Measurements from ENCODE around the gene EEFSEC. TPM values are rescaled to one million over a fixed set of nuclear protein-coding genes. Genes with fewer than 3 reads are reported as not detected.

Gene EEFSEC
- total and polyA plus RNA-seq, 10 donors, result 8.5 to 19.2 (median 14.2) TPM

- Histone ChIP-seq H3K27ac (no peak overlapping the region), H3K27me3 (replicated peaks in 1 of 7) (no peaks in the 10 kb centered on the region), H3K36me3 (peaks cover 0 to 8% (median 0%) of the 10 kb centered on the region in 6 donors), H3K4me1 (no peaks in the 10 kb centered on the region), H3K4me3 (no peak overlapping the region), H3K9me3 (no peaks in the 10 kb centered on the region)
- TF ChIP-seq CTCF (IDR thresholded peaks at IDR 0.05 in 8 of 11, conservative IDR thresholded peaks at IDR 0.05 in 3 of 11) (no peak), POLR2A (IDR thresholded peaks at IDR 0.05) (no peak)
- 93 to 98% (median 97%) methylated on average over 3 of the region's 3 CpGs for WGBS, 5 donors
- DNase-seq, result no peak
- intact Hi-C loops (cut with DNase I; ENCODE audit: low total_unique reads), result no loop called here
These were observed 49.9 kb downstream of the EEFSEC start for GRCh38 chr3:128203169-128203568.

- H3K36me3 ChIP-seq, result peaks cover 0 to 5% (median 0%) of the 10 kb centered on the region in 6 donors
- H3K4me3 ChIP-seq, result no peak overlapping the region
- H3K9me3 ChIP-seq, result no peaks in the 10 kb centered on the region
- intact Hi-C loops (cut with DNase I; ENCODE audit: low total_unique reads), result no loop called here
- 74 to 92% (median 83%) methylated on average over 3 of the region's 3 CpGs for WGBS, 5 donors
- no peaks in the 10 kb centered on the region for H3K27me3 ChIP-seq (replicated peaks in 1 of 7)
- peaks cover 0 to 6% (median 5%) of the 10 kb centered on the region in 6 donors for H3K4me1 ChIP-seq
- TF ChIP-seq POLR2A (IDR thresholded peaks at IDR 0.05), result no peak
- no peak for TF ChIP-seq POLR2AphosphoS5 (IDR thresholded peaks at IDR 0.05)
- no peak for TF ChIP-seq CTCF (IDR thresholded peaks at IDR 0.05 in 8 of 11, conservative IDR thresholded peaks at IDR 0.05 in 3 of 11)
- DNase-seq, result no peak
- peak overlapping the region in 1 of 8 donors; percentile 32 for H3K27ac ChIP-seq
These were observed 52.4 kb downstream of the EEFSEC start for GRCh38 chr3:128205558-128206145.

GRCh38 chr3:128207951-128208350 is 54.7 kb downstream of the EEFSEC start:
- WGBS, 5 donors, result 64 to 79% (median 77%) methylated on average over 7 of the region's 7 CpGs
- no peaks in the 10 kb centered on the region for H3K27me3 ChIP-seq (replicated peaks in 1 of 7)
- H3K9me3 ChIP-seq, result no peaks in the 10 kb centered on the region
- peak overlapping the region in 1 of 8 donors; percentile 27 for H3K27ac ChIP-seq
- no peak overlapping the region for H3K4me3 ChIP-seq
- TF ChIP-seq POLR2AphosphoS5 (IDR thresholded peaks at IDR 0.05) (no peak), CTCF (IDR thresholded peaks at IDR 0.05 in 8 of 11, conservative IDR thresholded peaks at IDR 0.05 in 3 of 11) (no peak), POLR2A (IDR thresholded peaks at IDR 0.05) (no peak)
- H3K36me3 ChIP-seq, result no peaks in the 10 kb centered on the region
- intact Hi-C loops (cut with DNase I; ENCODE audit: low total_unique reads), result no loop called here
- peaks cover 0 to 10% (median 7%) of the 10 kb centered on the region in 6 donors for H3K4me1 ChIP-seq
- DNase-seq, result no peak

GRCh38 chr3:128210711-128211110 is 57.4 kb downstream of the EEFSEC start:
- WGBS, 5 donors, result 72 to 82% (median 75%) methylated on average over 3 of the region's 3 CpGs
- intact Hi-C loops (cut with DNase I; ENCODE audit: low total_unique reads), result no loop called here
- TF ChIP-seq POLR2A (IDR thresholded peaks at IDR 0.05) (no peak), CTCF (IDR thresholded peaks at IDR 0.05 in 8 of 11, conservative IDR thresholded peaks at IDR 0.05 in 3 of 11) (no peak), POLR2AphosphoS5 (IDR thresholded peaks at IDR 0.05) (no peak)
- DNase-seq, result no peak
- Histone ChIP-seq H3K4me1 (peaks cover 0 to 10% (median 7%) of the 10 kb centered on the region in 6 donors), H3K27ac (no peak overlapping the region), H3K9me3 (no peaks in the 10 kb centered on the region), H3K36me3 (no peaks in the 10 kb centered on the region), H3K4me3 (no peak overlapping the region), H3K27me3 (replicated peaks in 1 of 7) (no peaks in the 10 kb centered on the region)
